Measurements from ENCODE around the gene POU6F2.

POU6F2 gene

DNA sequence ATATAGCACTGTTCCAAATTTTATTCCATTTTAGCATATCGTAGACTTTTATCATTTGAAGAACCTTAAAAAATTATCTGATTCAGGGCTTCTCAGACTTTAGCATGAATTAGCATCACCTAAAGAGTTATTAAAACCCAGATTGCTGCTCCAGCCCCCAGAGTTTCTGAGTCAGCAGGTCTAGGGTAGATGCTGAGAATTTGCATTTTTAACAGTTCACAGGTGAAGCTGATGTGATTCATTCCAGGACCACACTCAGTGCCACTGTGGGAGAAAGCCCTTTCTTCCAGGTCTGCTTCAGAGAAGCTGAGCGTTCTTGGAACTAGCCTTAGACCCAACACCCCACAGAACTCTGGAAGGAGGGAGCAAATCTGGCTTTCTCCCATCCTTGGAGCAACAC, 414.4 kb downstream of the POU6F2 start:
- TF ChIP-seq JUND (IDR thresholded peaks at IDR 0.05; ENCODE audit: low read depth), result no peak
- in situ Hi-C loops (cut with HindIII; ENCODE audit: low pct_unique_long_range_greater_than_20kb, low sequenced_read_pairs), result no loop called here
- DNase-seq (ENCODE audit: low read depth in 1 of 2, low spot score in 1 of 2), result no peak

DNA sequence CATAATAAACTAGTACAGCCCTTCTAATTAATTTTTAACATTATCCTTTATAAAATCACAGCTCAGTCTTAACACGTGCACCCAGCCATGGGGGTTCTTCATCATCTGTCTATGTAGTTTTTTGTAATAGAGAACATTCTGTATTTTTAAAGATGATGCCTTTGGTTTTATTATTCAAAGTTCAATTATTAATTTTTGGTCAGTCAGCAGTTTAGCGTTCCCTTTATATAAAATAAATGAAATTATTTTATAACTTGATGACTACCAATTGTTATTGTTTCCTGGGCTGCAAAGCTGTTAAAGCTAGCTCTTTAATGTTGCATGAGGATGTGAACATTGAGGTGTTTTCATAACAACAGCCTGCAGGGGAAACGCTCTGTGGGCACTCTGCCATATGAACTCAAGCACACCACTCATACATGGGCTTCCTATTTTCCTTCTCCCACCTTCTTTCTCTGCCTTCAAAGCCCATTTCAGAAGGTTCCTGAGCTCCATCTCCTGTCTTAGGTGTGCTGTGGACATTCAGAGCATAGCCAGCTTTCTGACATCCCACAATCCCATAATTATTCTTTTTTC, 416.5 kb downstream of the POU6F2 start:
- TF ChIP-seq JUND (IDR thresholded peaks at IDR 0.05; ENCODE audit: low read depth), result no peak
- DNase-seq (ENCODE audit: low read depth in 1 of 2, low spot score in 1 of 2), result peak in 1 of 2 experiments; percentile 16
- in situ Hi-C loops (cut with HindIII; ENCODE audit: low pct_unique_long_range_greater_than_20kb, low sequenced_read_pairs), result no loop called here

- in situ Hi-C loops (cut with HindIII; ENCODE audit: low pct_unique_long_range_greater_than_20kb, low sequenced_read_pairs), result no loop called here
- no peak for DNase-seq (ENCODE audit: low read depth in 1 of 2, low spot score in 1 of 2)
- TF ChIP-seq JUND (IDR thresholded peaks at IDR 0.05; ENCODE audit: low read depth), result no peak
Observed at GRCh38 chr7:39399458-39399857, 421.7 kb downstream of the POU6F2 start.

DNA sequence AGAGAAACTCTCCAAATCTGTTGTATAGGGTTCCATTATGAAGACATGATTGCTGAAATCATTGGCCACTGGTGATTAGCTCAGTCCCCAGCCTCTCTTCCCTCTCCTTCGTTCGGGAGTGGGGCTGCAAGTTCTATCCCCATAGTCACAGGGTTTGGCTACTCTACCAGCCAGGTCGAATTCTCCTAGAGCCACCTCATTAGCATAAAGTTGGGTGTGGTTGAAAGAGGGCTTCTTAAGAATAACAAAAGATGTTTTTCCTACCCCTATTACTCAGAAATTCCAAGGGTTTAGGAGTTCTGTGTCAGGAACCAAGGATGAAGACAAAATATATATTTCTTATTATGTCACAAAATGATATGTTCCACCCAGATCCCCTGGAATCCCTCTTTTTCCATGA, 422.3 kb downstream of the POU6F2 start:
- DNase-seq (ENCODE audit: low read depth in 1 of 2, low spot score in 1 of 2), result no peak
- no peak for TF ChIP-seq JUND (IDR thresholded peaks at IDR 0.05; ENCODE audit: low read depth)
- in situ Hi-C loops (cut with HindIII; ENCODE audit: low pct_unique_long_range_greater_than_20kb, low sequenced_read_pairs), result no loop called here

DNA sequence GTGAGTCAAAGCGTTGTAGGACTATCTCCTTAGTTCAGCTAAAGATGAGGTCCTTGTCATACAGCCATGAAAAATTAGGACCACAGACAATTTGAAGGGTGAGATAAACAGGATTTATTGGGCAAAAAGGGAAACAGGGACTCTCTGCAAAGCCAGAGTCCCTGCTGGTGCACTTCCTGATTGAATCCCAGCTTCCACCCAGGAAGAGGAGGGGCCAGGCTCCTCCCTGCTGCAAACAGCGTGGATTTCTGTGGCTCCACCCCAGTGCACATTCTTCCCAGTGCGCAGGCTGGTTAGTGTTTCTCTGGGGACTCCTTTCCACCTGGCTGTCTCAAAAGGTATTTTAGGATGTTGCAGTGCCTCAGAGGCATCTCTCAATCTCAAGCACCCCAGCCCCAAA, 423.1 kb downstream of the POU6F2 start:
- no peak for TF ChIP-seq JUND (IDR thresholded peaks at IDR 0.05; ENCODE audit: low read depth)

DNA sequence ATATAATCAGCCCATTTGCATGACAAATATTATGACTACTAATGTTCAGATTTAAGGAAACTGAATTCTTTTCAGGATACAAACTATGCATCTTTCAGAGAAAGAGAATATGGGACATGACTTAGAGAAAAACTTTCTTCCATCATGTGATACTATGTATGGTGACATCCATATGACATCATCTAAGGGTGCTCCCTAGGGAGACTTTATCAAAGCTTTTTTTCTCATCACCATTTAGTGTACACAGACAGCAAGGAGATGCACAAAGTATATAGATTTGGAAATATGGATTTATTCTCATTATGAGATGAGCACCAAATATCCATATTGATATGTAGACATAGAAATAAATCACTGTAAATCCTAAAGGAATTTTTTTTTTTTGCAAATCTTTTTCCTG, 424.3 kb downstream of the POU6F2 start:
- in situ Hi-C loops (cut with HindIII; ENCODE audit: low pct_unique_long_range_greater_than_20kb, low sequenced_read_pairs), result no loop called here
- no peak for TF ChIP-seq JUND (IDR thresholded peaks at IDR 0.05; ENCODE audit: low read depth)
- DNase-seq (ENCODE audit: low read depth in 1 of 2, low spot score in 1 of 2), result no peak

More for the DNA sequence above, 423.1 kb downstream of the POU6F2 start:
- in situ Hi-C loops (cut with HindIII; ENCODE audit: low pct_unique_long_range_greater_than_20kb, low sequenced_read_pairs), result no loop called here
- no peak for DNase-seq (ENCODE audit: low read depth in 1 of 2, low spot score in 1 of 2)

DNA sequence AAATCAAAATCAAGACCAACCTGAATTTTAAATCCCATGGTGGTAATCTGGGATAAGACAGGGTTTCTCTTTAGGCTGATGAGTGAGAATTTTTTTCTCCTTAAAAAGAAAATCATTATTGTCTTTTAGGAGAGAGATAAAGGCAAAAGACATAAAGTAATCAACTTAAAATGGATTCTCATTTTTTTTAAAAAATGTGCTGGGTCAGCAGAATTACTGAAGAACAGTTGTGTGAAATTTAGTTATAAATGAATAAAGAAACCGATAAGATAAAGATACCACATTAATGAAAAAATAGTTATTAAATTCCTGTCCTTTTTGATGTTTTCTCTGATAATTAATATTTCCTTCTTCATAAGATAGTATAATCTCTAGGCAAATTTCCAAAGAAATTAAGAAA, 427.2 kb downstream of the POU6F2 start:
- in situ Hi-C loops (cut with HindIII; ENCODE audit: low pct_unique_long_range_greater_than_20kb, low sequenced_read_pairs), result no loop called here
- no peak for TF ChIP-seq JUND (IDR thresholded peaks at IDR 0.05; ENCODE audit: low read depth)
- DNase-seq (ENCODE audit: low read depth in 1 of 2, low spot score in 1 of 2), result no peak

- in situ Hi-C loops (cut with HindIII; ENCODE audit: low pct_unique_long_range_greater_than_20kb, low sequenced_read_pairs), result no loop called here
- DNase-seq (ENCODE audit: low read depth in 1 of 2, low spot score in 1 of 2), result no peak
- TF ChIP-seq JUND (IDR thresholded peaks at IDR 0.05; ENCODE audit: low read depth), result no peak
Observed at GRCh38 chr7:39405581-39405980, 427.9 kb downstream of the POU6F2 start.

GRCh38 chr7:39406467-39406866, 428.8 kb downstream of the POU6F2 start:
- TF ChIP-seq JUND (IDR thresholded peaks at IDR 0.05; ENCODE audit: low read depth), result no peak
- in situ Hi-C loops (cut with HindIII; ENCODE audit: low pct_unique_long_range_greater_than_20kb, low sequenced_read_pairs), result no loop called here
- no peak for DNase-seq (ENCODE audit: low read depth in 1 of 2, low spot score in 1 of 2)

DNA sequence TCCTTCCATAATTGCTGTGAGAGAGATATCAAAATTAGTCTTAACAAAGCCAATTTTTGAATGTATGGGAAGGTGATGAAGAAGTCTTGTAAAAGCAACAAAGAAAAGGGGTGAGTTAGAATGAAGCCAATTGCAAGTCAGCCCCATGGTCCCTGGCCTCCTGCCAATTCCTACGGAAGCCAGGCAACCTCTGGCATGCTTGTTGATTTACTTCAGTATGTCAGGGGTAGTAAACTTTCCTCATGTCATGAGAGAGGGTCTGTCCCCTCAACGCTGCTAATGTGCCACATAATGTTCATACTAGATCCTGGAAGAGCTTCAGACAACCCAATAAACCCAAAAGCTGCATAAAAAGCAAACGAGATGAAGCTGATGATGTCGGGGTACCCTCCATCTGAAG, 429.4 kb downstream of the POU6F2 start:
- in situ Hi-C loops (cut with HindIII; ENCODE audit: low pct_unique_long_range_greater_than_20kb, low sequenced_read_pairs), result no loop called here
- no peak for DNase-seq (ENCODE audit: low read depth in 1 of 2, low spot score in 1 of 2)
- TF ChIP-seq JUND (IDR thresholded peaks at IDR 0.05; ENCODE audit: low read depth), result no peak

GRCh38 chr7:39407723-39408122, 430.0 kb downstream of the POU6F2 start:
- no peak for TF ChIP-seq JUND (IDR thresholded peaks at IDR 0.05; ENCODE audit: low read depth)
- in situ Hi-C loops (cut with HindIII; ENCODE audit: low pct_unique_long_range_greater_than_20kb, low sequenced_read_pairs), result no loop called here
- DNase-seq (ENCODE audit: low read depth in 1 of 2, low spot score in 1 of 2), result no peak

GRCh38 chr7:39408906-39409305, 431.2 kb downstream of the POU6F2 start:
- DNase-seq (ENCODE audit: low read depth in 1 of 2, low spot score in 1 of 2), result no peak
- TF ChIP-seq JUND (IDR thresholded peaks at IDR 0.05; ENCODE audit: low read depth), result no peak
- in situ Hi-C loops (cut with HindIII; ENCODE audit: low pct_unique_long_range_greater_than_20kb, low sequenced_read_pairs), result no loop called here

GRCh38 chr7:39410582-39410981, 432.9 kb downstream of the POU6F2 start:
- no peak for TF ChIP-seq JUND (IDR thresholded peaks at IDR 0.05; ENCODE audit: low read depth)
- no peak for DNase-seq (ENCODE audit: low read depth in 1 of 2, low spot score in 1 of 2)

DNA sequence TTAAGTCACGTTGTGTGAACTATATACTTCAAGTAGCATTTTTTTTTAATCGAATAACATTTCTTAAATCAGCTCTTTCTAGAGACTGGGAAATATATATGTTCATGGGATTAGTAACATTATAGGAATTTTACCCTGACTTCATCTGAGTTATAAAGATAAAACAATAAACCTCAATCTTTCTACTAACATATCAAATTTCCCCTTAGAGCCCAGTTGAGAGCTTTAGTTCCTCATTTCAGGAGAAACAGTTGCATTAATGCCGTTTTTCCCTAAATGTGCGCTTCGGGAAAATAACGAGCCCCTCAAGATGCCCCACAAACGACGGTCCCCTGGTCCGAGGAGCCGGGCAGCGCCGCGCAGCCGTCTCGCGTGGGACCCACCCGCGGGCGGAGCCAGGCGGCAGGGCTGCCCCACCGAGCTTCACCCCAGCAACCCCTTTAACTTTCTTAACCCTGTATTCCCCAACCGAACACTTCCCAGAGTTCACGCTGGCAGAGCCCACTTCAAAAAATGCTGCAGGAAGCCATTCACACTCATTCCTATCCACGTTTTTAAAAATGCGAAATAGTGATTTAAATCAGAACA, 436.0 kb downstream of the POU6F2 start:
- no peak for TF ChIP-seq JUND (IDR thresholded peaks at IDR 0.05; ENCODE audit: low read depth)
- DNase-seq (ENCODE audit: low read depth in 1 of 2, low spot score in 1 of 2), result no peak
- in situ Hi-C loops (cut with HindIII; ENCODE audit: low pct_unique_long_range_greater_than_20kb, low sequenced_read_pairs), result no loop called here

More at GRCh38 chr7:39410582-39410981, 432.9 kb downstream of the POU6F2 start:
- in situ Hi-C loops (cut with HindIII; ENCODE audit: low pct_unique_long_range_greater_than_20kb, low sequenced_read_pairs), result no loop called here

Measured in T47D (cell line).